CD4-positive, alpha-beta T cell (primary cell): Measurements from ENCODE around the gene SSBP3. TPM values are rescaled to one million over a fixed set of nuclear protein-coding genes. Genes with fewer than 3 reads are reported as not detected.

ENCODE experiments used
- ATAC-seq: fragments of 200-7000 bp; cut with Tn5 transposase; one replicate; pipeline ENCODE4 v1.10.0; 2022; ENCODE audit warnings: mild to moderate bottlenecking; ENCODE audit not compliant: poor library complexity
- CTCF ChIA-PET: fragments of 350-600 bp; sonication (Branson Sonifier 250); formaldehyde crosslinking; loops from one replicate; lab custom pipeline; 2021; ENCODE audit warnings: antibody characterized with exemption, inconsistent platforms; lab: Charles Lee
- POLR2A ChIA-PET: fragments of 350-600 bp; sonication (Branson Sonifier 250); formaldehyde crosslinking; loops from one replicate; lab custom pipeline; 2021; ENCODE audit warnings: antibody characterized with exemption, inconsistent platforms; lab: Charles Lee
- DNase-seq, 14 experiments: peaks; one replicate each; pipeline ENCODE4 v3.0.0-alpha.2; 2013 to 2020; ENCODE audit warnings: mixed read lengths in 2 of 14
- H3K27ac ChIP-seq, 2 donors: one replicate each; pipeline versions ENCODE4 v1.5.1 to v1.7.0; 2013; ENCODE audit warnings: low read length in 2 of 2, low read depth in 1 of 2, mild to moderate bottlenecking in 1 of 2
- H3K27me3 ChIP-seq, 2 experiments: 1 replicate in 1 of 2; 2 replicates in 1 of 2; pipeline versions ENCODE4 v1.6.1 to v1.7.0; 2013; ENCODE audit warnings: low read length in 2 of 2, control low read depth in 1 of 2, mild to moderate bottlenecking in 1 of 2, moderate library complexity in 1 of 2; ENCODE audit not compliant: insufficient read depth in 2 of 2, control insufficient read depth in 1 of 2
- H3K36me3 ChIP-seq: one replicate; pipeline ENCODE4 v1.6.1; 2013; ENCODE audit warnings: low read length, control low read depth; ENCODE audit not compliant: insufficient read depth
- H3K4me1 ChIP-seq: one replicate; pipeline ENCODE4 v1.6.1; 2013; ENCODE audit warnings: low read length, control low read depth; ENCODE audit not compliant: insufficient read depth
- H3K4me3 ChIP-seq: one replicate; pipeline ENCODE4 v1.5.1; 2013; ENCODE audit warnings: mild to moderate bottlenecking, low read length, moderate library complexity
- H3K9me3 ChIP-seq, 2 experiments: 1 replicate in 1 of 2; 2 replicates in 1 of 2; pipeline versions ENCODE4 v1.6.1 to v1.7.0; 2013; ENCODE audit warnings: low read length in 2 of 2, mild to moderate bottlenecking in 2 of 2, control low read depth in 1 of 2, moderate library complexity in 1 of 2; ENCODE audit not compliant: control insufficient read depth in 1 of 2, insufficient read depth in 1 of 2
- H3K27ac Mint-ChIP-seq: one replicate; pipeline ENCODE4 v1.8.0; 2020; ENCODE audit warnings: mixed read lengths
- H3K27me3 Mint-ChIP-seq: one replicate; pipeline ENCODE4 v1.8.0; 2021; ENCODE audit warnings: mixed read lengths
- H3K36me3 Mint-ChIP-seq: one replicate; pipeline ENCODE4 v1.8.0; 2021; ENCODE audit warnings: low read depth, mixed read lengths
- H3K4me1 Mint-ChIP-seq: one replicate; pipeline ENCODE4 v1.8.0; 2021; ENCODE audit warnings: low read depth, mixed read lengths
- H3K4me3 Mint-ChIP-seq: one replicate; pipeline ENCODE4 v1.8.0; 2020; ENCODE audit warnings: mild to moderate bottlenecking, mixed read lengths
- H3K9me3 Mint-ChIP-seq: one replicate; pipeline ENCODE4 v1.8.0; 2020; ENCODE audit warnings: mixed read lengths
- CTCF ChIP-seq: fragments of 200-600 bp; IDR thresholded peaks from one replicate; pipeline ENCODE4 v1.8.0; 2022; ENCODE audit warnings: antibody characterized with exemption, mild to moderate bottlenecking
- intact Hi-C, 2 experiments: fragments of 100-400 bp; cut with DNase I in 1 of 2; cut with micrococcal nuclease in 1 of 2; formaldehyde crosslinking; loops; one replicate each; pipeline versions ENCODE4 v1.15.1 to v1.9.0; 2023 to 2025; cut with DNase I, micrococcal nuclease
- total RNA-seq, 174 experiments: library from RNA in 2 of 174; stranded (reverse) in 2 of 174; gene quantifications; one replicate each; pipeline ENCODE4 v1.2.3 and lab custom pipeline; 2021 to 2026

The SSBP3 gene
- total RNA-seq, 2 experiments from 2014 or later: 50.6 to 52.4 TPM

DNA sequence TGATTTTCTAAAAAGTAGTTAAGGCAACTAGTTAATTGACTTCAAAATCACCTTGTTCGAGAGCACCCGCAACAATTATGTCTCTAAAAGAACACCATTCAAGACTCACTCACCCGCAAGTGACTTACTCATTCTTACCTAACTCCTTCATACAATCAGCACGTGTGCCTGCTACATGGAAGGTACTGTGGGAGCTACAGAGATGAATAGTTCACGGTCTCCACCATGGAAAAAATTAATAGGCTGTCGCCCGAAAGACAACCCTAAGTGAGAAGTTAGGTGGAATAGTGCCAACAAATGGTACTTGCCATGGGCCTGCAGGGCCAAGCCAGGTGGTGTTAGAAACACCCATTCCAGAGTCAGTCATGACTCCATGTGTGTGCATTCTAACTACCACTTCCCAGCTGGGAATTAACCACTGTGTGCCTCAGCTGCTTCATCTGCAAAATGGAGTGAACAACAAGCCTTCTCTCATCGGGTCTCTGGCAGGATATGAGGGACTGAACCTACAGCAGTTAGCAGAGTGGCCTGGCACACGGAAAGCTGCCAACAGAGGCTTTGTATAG is 7.1 kb downstream of the SSBP3 start:
- DNase-seq: no peak
- Histone ChIP-seq H3K4me3 (no peak overlapping the region), H3K36me3 (peaks cover 75% of the 10 kb centered on the region), H3K9me3 (no peaks in the 10 kb centered on the region), H3K27me3 (no peaks in the 10 kb centered on the region), H3K4me1 (peaks cover 38% of the 10 kb centered on the region), H3K27ac (no peak overlapping the region)
- ChIA-PET CTCF (no interaction called here), POLR2A (no interaction called here)
- ATAC-seq: no peak
- TF ChIP-seq CTCF: no peak
- H3K27ac Mint-ChIP-seq: no peak overlapping the region
- no peaks in the 10 kb centered on the region for H3K27me3 Mint-ChIP-seq
- intact Hi-C loops: no loop called here
- no peaks in the 10 kb centered on the region for H3K9me3 Mint-ChIP-seq
- no peak overlapping the region for H3K4me3 Mint-ChIP-seq
- peaks cover 82% of the 10 kb centered on the region for H3K4me1 Mint-ChIP-seq
- peaks cover 97% of the 10 kb centered on the region for H3K36me3 Mint-ChIP-seq

DNA sequence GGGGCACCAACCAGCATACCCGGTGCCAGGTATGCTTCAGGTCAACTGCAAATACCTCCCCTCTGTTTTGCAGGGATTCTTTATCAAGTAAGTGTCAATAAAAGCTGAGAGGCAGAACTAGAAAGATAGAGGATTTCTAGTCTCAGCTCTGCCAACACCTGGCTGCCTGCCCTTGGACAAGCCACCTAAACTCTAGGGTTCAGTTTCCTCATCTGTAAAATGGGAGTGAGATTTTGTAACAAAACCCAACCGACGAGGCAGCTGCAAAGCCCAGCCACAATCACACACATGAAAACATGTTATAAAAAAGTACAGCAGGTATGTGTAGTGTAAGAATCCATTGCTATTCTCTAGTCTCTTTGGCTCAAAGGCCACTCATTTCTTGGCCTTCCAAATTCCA is 8.2 kb downstream of the SSBP3 start:
- peaks cover 72% of the 10 kb centered on the region for H3K4me1 Mint-ChIP-seq
- no peak for ATAC-seq
- no peaks in the 10 kb centered on the region for H3K27me3 ChIP-seq
- ChIA-PET POLR2A (no interaction called here), CTCF (no interaction called here)
- peaks cover 83% of the 10 kb centered on the region for H3K36me3 ChIP-seq
- no peak overlapping the region for H3K4me3 ChIP-seq
- H3K27ac ChIP-seq: no peak overlapping the region
- peaks cover 28% of the 10 kb centered on the region for H3K4me1 ChIP-seq
- H3K27me3 Mint-ChIP-seq: no peaks in the 10 kb centered on the region
- intact Hi-C loops: no loop called here
- TF ChIP-seq CTCF: no peak
- no peak overlapping the region for H3K27ac Mint-ChIP-seq
- H3K4me3 Mint-ChIP-seq: no peak overlapping the region
- no peaks in the 10 kb centered on the region for H3K9me3 ChIP-seq
- no peak for DNase-seq
- H3K9me3 Mint-ChIP-seq: no peaks in the 10 kb centered on the region
- peaks cover 92% of the 10 kb centered on the region for H3K36me3 Mint-ChIP-seq

GRCh38 chr1:54397090-54397591 is 9.1 kb downstream of the SSBP3 start:
- Histone ChIP-seq H3K9me3 (no peaks in the 10 kb centered on the region), H3K27me3 (no peaks in the 10 kb centered on the region), H3K27ac (no peak overlapping the region), H3K4me3 (no peak overlapping the region), H3K4me1 (peaks cover 21% of the 10 kb centered on the region), H3K36me3 (peaks cover 84% of the 10 kb centered on the region)
- ChIA-PET CTCF (interaction anchor here (1.3 kb wide), 1 partner anchor 92 kb away, joined by 3 read pairs; no protein-coding TSS in a partner anchor), POLR2A (interaction anchor here (0.8 to 1.4 kb wide), 3 partner anchors 10 to 197 kb away, joined by 3 to 5 read pairs (median 3); partner anchors contain the start of genes CYB5RL and MRPL37)
- intact Hi-C loops: no loop called here
- Mint-ChIP-seq H3K27ac (peak overlapping the region; percentile 24), H3K9me3 (no peaks in the 10 kb centered on the region), H3K36me3 (peaks cover 92% of the 10 kb centered on the region), H3K4me1 (peaks cover 63% of the 10 kb centered on the region), H3K4me3 (no peak overlapping the region), H3K27me3 (no peaks in the 10 kb centered on the region)
- ATAC-seq: no peak
- no peak for DNase-seq
- no peak for TF ChIP-seq CTCF
